UCSD-AML1 (cell line): ENCODE measurements around the gene DIS3L2.
A peak's percentile ranks its signal among the peaks of the same experiment; 100 is the strongest.
"Not testable (repeated sequence)": the region's sequence is repeated elsewhere in the genome, so short reads cannot be mapped to it uniquely, and the experiment has no call there.

Experiments used
- DNase-seq: peaks from one replicate; lab custom pipeline; 2025; ENCODE audit not compliant: unreplicated experiment; lab: John Stamatoyannopoulos, UW

The DIS3L2 gene

DNA sequence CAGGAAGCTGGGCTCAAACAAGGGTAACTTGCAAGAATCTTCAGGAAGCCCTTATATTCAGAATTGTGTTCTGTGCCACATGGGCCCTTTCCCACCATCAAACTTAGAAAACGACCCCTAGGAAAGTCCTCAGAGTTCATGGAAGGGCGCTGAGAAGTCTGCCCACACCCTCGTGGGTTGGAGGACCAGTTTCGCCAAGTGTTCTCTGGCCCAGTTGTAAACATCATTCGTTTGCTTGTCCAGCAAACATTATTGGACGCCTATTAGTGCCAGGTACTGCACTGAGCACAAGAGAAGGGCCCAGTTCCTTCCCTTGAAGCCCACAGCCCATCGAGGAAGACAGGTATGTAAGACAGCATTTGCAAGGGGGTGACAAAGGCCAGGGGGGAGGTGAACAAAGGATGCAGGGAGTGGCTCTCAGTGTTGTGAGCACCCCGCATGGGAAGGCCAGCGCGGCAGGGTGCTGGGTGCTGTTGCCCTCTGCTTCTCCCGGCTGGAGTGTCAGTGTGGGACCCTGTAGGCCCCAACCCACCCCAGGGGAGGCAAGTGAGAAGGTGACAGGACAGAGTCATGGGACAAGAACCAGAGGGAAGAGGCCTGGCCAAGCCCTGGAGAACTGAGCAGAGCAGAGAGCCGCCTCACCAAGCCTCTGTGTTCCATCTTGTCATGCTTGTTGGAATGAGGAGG lies 356.8 kb downstream of the DIS3L2 start:
- no peak for DNase-seq

- DNase-seq = no peak
These were observed 357.7 kb downstream of the DIS3L2 start for GRCh38 chr2:232319067-232319802.

GRCh38 chr2:232319803-232320442 lies 358.4 kb downstream of the DIS3L2 start:
- no peak for DNase-seq

GRCh38 chr2:232320443-232320803 lies 358.9 kb downstream of the DIS3L2 start:
- no peak for DNase-seq

- DNase-seq = no peak
These were observed 359.8 kb downstream of the DIS3L2 start for GRCh38 chr2:232321156-232321816.

- no peak for DNase-seq
These were observed 360.5 kb downstream of the DIS3L2 start for GRCh38 chr2:232321817-232322559.

- DNase-seq = no peak
These were observed 361.2 kb downstream of the DIS3L2 start for GRCh38 chr2:232322560-232323327.

DNA sequence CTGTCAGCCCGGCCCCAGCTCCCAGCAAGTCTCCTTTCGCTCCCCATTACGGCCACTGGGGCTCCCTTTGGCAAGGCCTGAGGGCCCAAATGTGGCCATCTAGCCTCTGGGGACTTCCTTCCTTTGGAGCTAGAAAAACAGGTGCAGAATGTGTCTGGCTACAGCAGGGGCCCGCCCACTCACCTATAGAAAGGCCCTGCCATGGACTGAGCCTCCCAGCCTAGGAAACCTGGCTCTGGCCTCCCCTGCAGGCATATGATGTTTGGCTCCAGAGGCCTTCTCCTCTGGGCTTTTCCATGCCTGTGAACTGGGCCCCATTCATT lies 361.8 kb downstream of the DIS3L2 start:
- DNase-seq = no peak

GRCh38 chr2:232323967-232324366 lies 362.5 kb downstream of the DIS3L2 start:
- not testable (repeated sequence) for DNase-seq

DNA sequence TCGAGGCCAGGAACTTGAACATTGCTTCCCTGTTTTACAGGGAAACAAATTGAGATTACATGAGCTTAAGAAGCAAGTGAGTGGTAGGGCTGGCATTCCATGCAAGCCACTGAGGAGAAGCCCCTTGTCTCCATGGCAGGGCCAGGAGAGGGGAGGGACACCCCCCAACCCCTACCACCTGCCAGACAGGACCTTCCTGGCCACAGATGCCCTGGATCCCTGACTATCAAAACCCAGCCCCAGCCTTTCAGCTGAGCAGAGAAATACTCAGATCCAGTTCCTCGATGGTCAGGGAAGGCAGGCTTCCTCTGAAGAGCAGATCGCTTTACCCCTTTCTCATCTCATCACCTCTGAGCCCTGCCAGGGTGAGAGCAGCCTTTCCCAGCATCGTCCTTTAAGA lies 363.3 kb downstream of the DIS3L2 start:
- no peak for DNase-seq

- peak; percentile 50 for DNase-seq
These were observed 364.1 kb downstream of the DIS3L2 start for GRCh38 chr2:232325324-232326273.

DNA sequence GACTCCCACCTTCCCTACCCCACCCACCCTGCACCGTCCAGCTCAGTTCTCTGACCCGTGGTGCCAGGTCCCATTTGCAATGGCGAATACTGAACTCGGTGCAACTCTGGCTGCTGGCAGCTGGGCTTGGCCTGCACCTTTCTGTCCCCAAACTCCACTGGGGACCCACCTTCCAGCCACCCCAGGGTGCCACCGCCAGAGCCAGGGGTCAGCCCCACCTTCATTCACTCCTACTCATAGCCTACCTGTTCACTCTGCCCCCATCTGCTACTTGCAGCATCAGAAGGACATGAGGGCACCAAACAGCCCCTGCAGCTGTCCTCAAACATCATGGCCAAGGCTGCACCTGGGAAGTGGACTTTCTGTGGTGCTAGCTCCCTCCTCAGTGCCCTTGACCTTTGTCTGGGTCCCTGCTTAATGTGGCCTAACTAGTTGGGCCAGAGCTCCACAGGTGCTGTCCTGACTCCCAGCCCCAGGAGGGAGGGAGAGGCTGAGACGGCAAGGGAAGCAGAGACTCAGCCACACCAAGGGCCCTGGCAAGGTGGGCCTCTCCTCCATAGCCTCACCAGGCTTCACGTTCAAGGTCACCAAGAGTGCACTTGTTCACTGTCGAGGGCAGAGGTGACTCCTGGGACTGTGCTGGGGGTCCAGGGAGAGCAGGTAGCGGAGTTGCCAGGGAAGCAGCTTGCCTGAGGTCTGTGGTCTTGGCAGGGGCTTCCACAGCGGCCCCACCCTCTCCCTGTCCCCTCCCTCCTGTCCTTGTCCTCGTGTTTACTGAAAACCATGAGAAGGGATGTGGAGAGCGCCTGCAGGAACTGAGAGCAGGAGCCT lies 365.0 kb downstream of the DIS3L2 start:
- not testable (repeated sequence) for DNase-seq

DNA sequence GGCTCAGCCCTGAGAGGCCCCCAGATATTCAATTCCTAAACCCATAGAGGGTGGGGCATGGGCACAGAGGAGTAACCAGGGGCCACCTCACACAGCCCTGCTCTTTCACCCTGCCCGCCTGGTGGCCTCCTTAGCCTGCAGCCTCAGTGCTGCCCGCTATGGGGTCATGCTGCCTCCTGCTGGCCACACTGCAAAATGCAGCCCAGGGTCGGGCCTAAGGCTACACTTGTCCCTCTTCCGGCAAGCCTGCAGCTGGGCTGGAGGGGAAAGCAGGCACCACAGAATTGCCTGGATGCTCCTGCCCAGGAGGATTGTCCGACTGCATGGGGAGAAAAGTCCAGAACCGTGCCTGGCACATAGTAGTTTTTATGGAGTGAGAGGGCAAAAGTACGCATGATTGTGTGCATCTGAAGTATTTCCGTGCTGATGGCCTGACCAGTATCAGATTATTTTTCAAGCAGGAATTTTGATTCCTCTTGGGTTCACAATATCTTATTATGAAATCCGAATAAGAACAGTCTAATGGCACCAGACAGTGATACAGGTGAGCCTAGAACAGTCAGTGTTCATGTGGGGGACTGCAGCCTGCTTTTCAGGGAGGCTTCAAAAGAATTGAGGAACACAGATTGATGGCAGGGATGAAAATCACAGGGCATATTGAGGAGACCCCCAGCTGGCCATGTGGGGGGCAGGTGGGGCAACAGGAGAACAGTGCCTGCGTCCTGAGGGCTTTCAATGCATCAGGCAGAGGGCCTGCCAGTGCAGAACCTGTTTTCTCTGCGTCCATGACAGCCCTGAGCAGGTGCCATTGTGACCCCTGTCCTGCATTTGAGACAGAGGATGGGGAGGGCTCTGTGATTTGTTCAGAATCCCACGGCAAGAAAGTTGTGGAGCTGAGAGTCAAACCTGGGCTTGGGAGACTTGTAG lies 365.9 kb downstream of the DIS3L2 start:
- DNase-seq = peak; percentile 81

DNA sequence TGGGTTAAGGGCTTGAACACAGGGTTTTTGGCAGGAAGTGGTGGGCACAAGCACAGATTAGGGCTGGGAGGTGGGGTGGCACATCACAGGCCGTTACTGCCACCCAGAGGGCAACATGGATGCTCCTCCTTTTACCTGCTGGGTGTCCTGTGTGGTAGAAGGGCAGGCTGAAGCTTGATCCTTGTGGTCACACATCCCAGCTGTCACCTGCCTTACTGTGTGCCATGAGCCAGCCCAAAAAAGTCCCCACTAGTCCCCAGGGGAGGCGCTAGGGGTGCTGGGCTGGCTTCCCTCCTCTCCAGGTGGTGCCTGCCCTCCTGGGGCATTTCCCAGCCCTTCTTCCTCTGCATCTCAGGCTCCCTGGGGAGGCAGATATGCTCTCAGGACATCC lies 366.5 kb downstream of the DIS3L2 start:
- no peak for DNase-seq

DNA sequence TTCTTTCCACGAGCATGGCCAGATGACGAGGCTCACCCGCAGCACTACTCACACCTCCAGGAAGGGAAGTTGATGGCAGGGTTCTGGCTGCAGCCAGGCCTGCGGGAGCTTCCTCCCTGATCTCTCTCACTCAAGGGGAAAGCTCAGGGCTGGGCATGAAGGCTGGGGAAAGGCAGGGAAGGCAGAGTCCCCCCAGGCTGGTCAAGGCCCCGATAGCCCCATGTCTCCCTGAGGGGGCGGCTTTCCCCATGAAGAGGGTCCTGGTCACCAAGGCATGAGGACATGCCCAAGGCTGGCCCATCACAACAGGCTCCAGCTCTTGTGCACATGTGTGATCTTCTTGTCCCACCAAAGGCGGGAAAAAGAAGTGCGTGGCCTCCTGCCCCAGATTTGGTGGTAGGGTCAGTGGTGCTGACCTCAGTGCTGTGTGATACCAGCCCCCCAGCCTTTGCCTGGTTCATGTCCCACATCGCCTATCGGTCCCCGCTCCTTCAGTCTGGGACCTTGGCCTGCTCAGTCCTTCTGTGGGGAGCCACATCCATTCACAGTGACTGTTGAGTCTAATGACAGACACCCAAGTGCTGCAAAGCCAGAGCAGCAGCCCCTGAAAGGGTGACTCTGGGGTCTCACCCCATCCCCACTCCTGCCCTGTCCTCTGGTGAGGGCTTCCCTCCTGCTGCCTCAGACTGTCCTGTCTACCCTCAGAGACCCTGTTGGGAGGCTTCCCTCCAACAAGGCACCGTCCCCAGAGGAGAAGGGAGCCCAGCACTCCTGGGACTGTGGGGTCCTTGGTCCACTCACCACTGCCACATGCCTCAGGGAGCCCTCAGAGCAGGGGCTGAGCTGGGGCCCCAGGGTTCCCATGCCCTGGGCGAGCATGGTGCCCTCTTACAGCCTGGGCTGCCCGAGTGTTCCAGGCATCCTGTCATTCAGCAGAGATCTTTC lies 367.3 kb downstream of the DIS3L2 start:
- peak; percentile 40 for DNase-seq

DNA sequence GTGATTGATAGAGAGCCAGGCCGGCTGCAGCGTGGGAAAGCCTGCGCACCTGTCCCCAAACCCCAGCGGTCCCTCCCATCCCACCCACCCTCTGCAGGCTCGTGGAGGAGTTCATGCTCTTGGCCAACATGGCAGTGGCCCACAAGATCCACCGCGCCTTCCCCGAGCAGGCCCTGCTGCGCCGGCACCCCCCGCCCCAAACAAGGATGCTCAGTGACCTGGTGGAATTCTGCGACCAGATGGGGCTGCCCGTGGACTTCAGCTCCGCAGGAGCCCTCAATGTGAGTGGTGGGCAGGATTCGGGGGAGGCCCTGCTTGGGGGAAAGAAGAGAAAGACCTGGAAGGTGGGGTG lies 368.2 kb downstream of the DIS3L2 start:
- no peak for DNase-seq
